Brain microvascular endothelial cell (primary cell): ENCODE results near the gene PSMA7.

Source experiments
- DNase-seq: peaks from one replicate; pipeline ENCODE4 v3.0.0-alpha.2; 2020
- H3K27ac ChIP-seq: fragments of 250-450 bp; sonication (Bioruptor Pico); 2 replicates; pipeline ENCODE4 v1.5.1; 2020; ENCODE audit warnings: mild to moderate bottlenecking, moderate library complexity
- H3K27me3 ChIP-seq: fragments of 250-450 bp; sonication (Bioruptor Pico); replicated peaks from 2 replicates; pipeline ENCODE4 v1.5.1; 2020; ENCODE audit warnings: mild to moderate bottlenecking
- H3K36me3 ChIP-seq: fragments of 250-450 bp; sonication (Bioruptor Pico); replicated peaks from 2 replicates; pipeline ENCODE4 v1.5.1; 2020; ENCODE audit warnings: mild to moderate bottlenecking
- H3K4me3 ChIP-seq: 2 replicates; pipeline ENCODE4 v1.5.1; 2011; ENCODE audit warnings: low read depth, mild to moderate bottlenecking, control low read depth, low read length, moderate library complexity
- CTCF ChIP-seq: IDR thresholded peaks from 2 replicates; pipeline ENCODE4 v1.5.1; 2011; ENCODE audit warnings: low read depth, mild to moderate bottlenecking, moderate library complexity, low read length, control low read depth, inconsistent platforms; ENCODE audit errors: missing control alignments
- in situ Hi-C: cut with HindIII; loops from 2 replicates; pipeline ENCODE4 v1.10.0; 2017; ENCODE audit warnings: low sequenced_read_pairs, low pct_ligation_motif_present

PSMA7 gene

DNA sequence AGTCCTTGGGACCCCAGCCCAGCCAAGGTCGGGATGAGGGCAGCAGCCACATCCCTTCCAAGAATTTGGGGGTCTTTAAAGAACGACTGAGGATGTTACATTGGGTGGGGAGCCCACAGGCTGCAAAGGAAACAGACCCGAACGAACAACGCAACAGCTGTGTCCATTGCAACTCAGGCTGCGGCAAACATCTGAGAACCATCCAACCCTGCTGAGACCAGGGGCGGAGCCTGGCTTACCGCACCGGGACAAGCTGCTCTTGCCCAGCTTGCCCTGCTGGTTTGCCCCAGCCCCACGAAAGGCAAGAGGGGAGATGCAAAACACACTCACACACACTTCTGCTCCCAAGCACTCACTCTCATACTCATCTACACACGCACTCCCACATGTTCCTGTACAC lies 56.0 kb downstream of the PSMA7 start:
- Histone ChIP-seq H3K4me3 (no peak overlapping the region), H3K27ac (no peak overlapping the region), H3K27me3 (no peaks in the 10 kb centered on the region), H3K36me3 (no peaks in the 10 kb centered on the region)
- DNase-seq = no peak
- in situ Hi-C loops = no loop called here
- TF ChIP-seq CTCF = no peak
